EL (cell line): ENCODE data around the gene MKNK1.
A peak's percentile ranks its signal among the peaks of the same experiment; 100 is the strongest.

Experiments
- DNase-seq: peaks from one replicate; pipeline ENCODE4 v3.0.0-alpha.2; 2016

MKNK1 gene

GRCh38 chr1:46520063-46520911 is 83.8 kb downstream of the MKNK1 start:
- DNase-seq, result peak; percentile 91

GRCh38 chr1:46519209-46519608 is 84.9 kb downstream of the MKNK1 start:
- DNase-seq, result no peak

GRCh38 chr1:46517932-46518498 is 86.1 kb downstream of the MKNK1 start:
- no peak for DNase-seq

- no peak for DNase-seq
Measured at GRCh38 chr1:46517010-46517600, 87.0 kb downstream of the MKNK1 start.

- DNase-seq, result no peak
Measured at GRCh38 chr1:46516200-46516950, 87.7 kb downstream of the MKNK1 start.

- no peak for DNase-seq
Measured at GRCh38 chr1:46515576-46515975, 88.5 kb downstream of the MKNK1 start.

- DNase-seq, result no peak
Measured at GRCh38 chr1:46513536-46513935, 90.5 kb downstream of the MKNK1 start.

GRCh38 chr1:46512792-46513190 is 91.3 kb downstream of the MKNK1 start:
- DNase-seq, result no peak

GRCh38 chr1:46512135-46512791 is 91.8 kb downstream of the MKNK1 start:
- DNase-seq, result no peak

- no peak for DNase-seq
Measured at GRCh38 chr1:46510998-46511365, 93.1 kb downstream of the MKNK1 start.

- DNase-seq, result no peak
Measured at GRCh38 chr1:46510341-46510997, 93.6 kb downstream of the MKNK1 start.

- peak; percentile 54 for DNase-seq
Measured at GRCh38 chr1:46508757-46509156, 95.3 kb downstream of the MKNK1 start.
